ENCODE measurements around the gene NEURL1. TPM values are rescaled to one million over a fixed set of nuclear protein-coding genes. Genes with fewer than 3 reads are reported as not detected.
A peak's percentile ranks its signal among the peaks of the same experiment; 100 is the strongest.

NEURL1 gene
- total and polyA plus RNA-seq, 10 of the 15 experiments (the other 5 are each of a cell fraction or from before 2014, with no cell fraction given), result 0.02 to 0.05 (median 0.05) TPM; not detected in 6

GRCh38 chr10:103543617-103544525, 50.4 kb downstream of the NEURL1 start:
- H3K27ac ChIP-seq (ENCODE audit: control insufficient read depth, insufficient read depth), result no peak overlapping the region
- H3K4me2 ChIP-seq (ENCODE audit: control insufficient read depth, insufficient read depth), result no peak overlapping the region; the same call in 1 of the 2 replicates
- TF ChIP-seq TCF3 (IDR thresholded peaks at IDR 0.05; ENCODE audit: borderline replicate concordance, insufficient read depth, low read depth, low read length), result no peak
- TF ChIP-seq TCF12 (IDR thresholded peaks at IDR 0.05; ENCODE audit: low read depth, low read length), result no peak
- no peak for TF ChIP-seq REST (IDR thresholded peaks at IDR 0.05; ENCODE audit: low read depth, low read length)
- TF ChIP-seq SPI1 (IDR thresholded peaks at IDR 0.05; ENCODE audit: borderline replicate concordance, insufficient read depth, low read depth, low read length), result no peak
- FAIRE-seq (no peak), ATAC-seq (peak; percentile 7; the same call in 2 of the 3 replicates), DNase-seq (ENCODE audit: low read depth, low spot score) (no peak)
- H3K9ac ChIP-seq (ENCODE audit: control insufficient read depth, insufficient read depth, low read length), result no peak overlapping the region
- no peak overlapping the region for H3K4me3 ChIP-seq
- no TSS peak for BruUV-seq (replicated peaks)
- H4K20me1 ChIP-seq (ENCODE audit: control insufficient read depth, insufficient read depth), result no peaks in the 10 kb centered on the region
- no peaks in the 10 kb centered on the region; a peak in 2 of 4 replicates for H3K27me3 ChIP-seq (replicated peaks in 1 of 2; ENCODE audit: control insufficient read depth in 2 of 2, insufficient read depth in 2 of 2, low read length in 1 of 2)
- intact Hi-C loops (cut with micrococcal nuclease; ENCODE audit: unreplicated experiment), result loop anchor here (2.0 kb wide), 1 partner anchor 51 kb away; the partner anchor contains the start of gene NEURL1
- in situ Hi-C loops (cut with MboI), result no loop called here
- H3K36me3 ChIP-seq (ENCODE audit: control insufficient read depth in 2 of 2, insufficient read depth in 2 of 2, low read length in 1 of 2), result no peaks in the 10 kb centered on the region
- H3K9me3 ChIP-seq (replicated peaks; ENCODE audit: control insufficient read depth, insufficient read depth, low read length), result no peaks in the 10 kb centered on the region
- POLR2A ChIA-PET, result no interaction called here
- WGBS (ENCODE audit: insufficient coverage, insufficient replicate concordance, low lambda C conversion rate, missing lambda C conversion rate), result 75% methylated on average over 9 of the region's 9 CpGs
- no peaks in the 10 kb centered on the region for H3K79me2 ChIP-seq (ENCODE audit: control insufficient read depth, insufficient read depth, low read length)
- CTCF ChIA-PET, result interaction anchor here (0.7 to 2.3 kb wide), 5 partner anchors 20 to 61 kb away, joined by 3 to 14 read pairs (median 6); no protein-coding TSS in a partner anchor
- no peak overlapping the region for H2AFZ ChIP-seq (ENCODE audit: control insufficient read depth, low read depth, low read length)
- RAD21 ChIA-PET (ENCODE audit: unreplicated experiment), result no interaction called here
- SMC1A ChIA-PET (ENCODE audit: uncharacterized antibody, unreplicated experiment), result interaction anchor here (0.9 kb wide), 1 partner anchor 25 kb away, joined by 4 read pairs; no protein-coding TSS in a partner anchor
- H3K4me1 ChIP-seq (ENCODE audit: control insufficient read depth, insufficient read depth, low read length), result peaks cover 11% of the 10 kb centered on the region

Measured in GM12878 (cell line).